CD14-positive monocyte (primary cell): ENCODE data around the gene ELP1. TPM values are rescaled to one million over a fixed set of nuclear protein-coding genes. Genes with fewer than 3 reads are reported as not detected.
A peak's percentile ranks its signal among the peaks of the same experiment; 100 is the strongest.
"Not testable (repeated sequence)": the region's sequence is repeated elsewhere in the genome, so short reads cannot be mapped to it uniquely, and the experiment has no call there.

ENCODE experiments used
- DNase-seq, 3 donors: peaks; one replicate each; pipeline ENCODE4 v3.0.0-alpha.2; 2011 to 2022
- H2AFZ ChIP-seq: 2 replicates; pipeline ENCODE4 v1.6.0; 2012; ENCODE audit warnings: mild to moderate bottlenecking, low read depth, low read length, inconsistent platforms; ENCODE audit not compliant: insufficient read depth, poor library complexity, severe bottlenecking
- H3K27ac ChIP-seq, 2 donors: 1 replicate in 1 of 2; 2 replicates in 1 of 2; pipeline ENCODE4 v1.5.1; 2012 to 2013; ENCODE audit warnings: low read length in 2 of 2, control low read depth in 1 of 2, inconsistent platforms in 1 of 2, low read depth in 1 of 2, mild to moderate bottlenecking in 1 of 2
- H3K27me3 ChIP-seq, 2 donors: one replicate each; pipeline versions ENCODE4 v1.6.0 to v1.6.1; 2011 to 2013; ENCODE audit warnings: low read length in 2 of 2; ENCODE audit not compliant: control insufficient read depth in 2 of 2, insufficient read depth in 2 of 2
- H3K36me3 ChIP-seq, 2 donors: replicated peaks in 1 of 2; 1 replicate in 1 of 2; 2 replicates in 1 of 2; pipeline versions ENCODE4 v1.5.1 to v1.6.1; 2012 to 2013; ENCODE audit warnings: low read length in 2 of 2, control low read depth in 1 of 2, inconsistent platforms in 1 of 2, mild to moderate bottlenecking in 1 of 2; ENCODE audit not compliant: insufficient read depth in 2 of 2, control insufficient read depth in 1 of 2
- H3K4me1 ChIP-seq, 2 donors: 1 replicate in 1 of 2; 2 replicates in 1 of 2; pipeline versions ENCODE4 v1.5.1 to v1.6.1; 2012 to 2013; ENCODE audit warnings: low read length in 2 of 2, control low read depth in 1 of 2, inconsistent platforms in 1 of 2, mild to moderate bottlenecking in 1 of 2, moderate library complexity in 1 of 2; ENCODE audit not compliant: insufficient read depth in 2 of 2, control insufficient read depth in 1 of 2
- H3K4me2 ChIP-seq: replicated peaks from 2 replicates; pipeline ENCODE3; 2012; ENCODE audit warnings: low read length, moderate library complexity, mild to moderate bottlenecking; ENCODE audit not compliant: poor library complexity, severe bottlenecking; ENCODE audit errors: extremely low read depth
- H3K4me3 ChIP-seq, 3 experiments: fragments of 200-600 bp in 1 of 3; sonication (generic) in 1 of 3; replicated peaks in 1 of 3; 1 replicate in 2 of 3; 2 replicates in 1 of 3; pipeline ENCODE4 v1.5.1; 2011 to 2013; ENCODE audit warnings: low read length in 3 of 3, mild to moderate bottlenecking in 3 of 3, control low read depth in 2 of 3, low read depth in 2 of 3, inconsistent platforms in 1 of 3, moderate library complexity in 1 of 3
- H3K79me2 ChIP-seq: 2 replicates; pipeline ENCODE4 v1.6.0; 2012; ENCODE audit warnings: mild to moderate bottlenecking, control low read depth, inconsistent platforms, low read length, moderate library complexity; ENCODE audit not compliant: insufficient read depth
- H3K9ac ChIP-seq: 2 replicates; pipeline ENCODE4 v1.6.0; 2017; ENCODE audit warnings: low read length, mild to moderate bottlenecking; ENCODE audit not compliant: insufficient read depth, poor library complexity, severe bottlenecking
- H3K9me3 ChIP-seq, 2 donors: replicated peaks in 1 of 2; 1 replicate in 1 of 2; 2 replicates in 1 of 2; pipeline versions ENCODE4 v1.5.1 to v1.6.1; 2012 to 2013; ENCODE audit warnings: low read length in 2 of 2, control low read depth in 1 of 2; ENCODE audit not compliant: control insufficient read depth in 1 of 2, insufficient read depth in 1 of 2
- H4K20me1 ChIP-seq: 2 replicates; pipeline ENCODE4 v1.6.0; 2012; ENCODE audit warnings: mild to moderate bottlenecking, low read length, control low read depth, moderate library complexity; ENCODE audit not compliant: insufficient read depth
- H3K27ac Mint-ChIP-seq, 7 donors: one replicate each; pipeline ENCODE4 v1.8.0; 2020; ENCODE audit warnings: mild to moderate bottlenecking in 7 of 7, mixed read lengths in 7 of 7, moderate library complexity in 6 of 7, inconsistent platforms in 2 of 7
- H3K27me3 Mint-ChIP-seq, 3 donors: one replicate each; pipeline ENCODE4 v1.8.0; 2021 to 2022; ENCODE audit warnings: low read depth in 3 of 3, mild to moderate bottlenecking in 3 of 3, mixed read lengths in 3 of 3, moderate library complexity in 3 of 3, inconsistent platforms in 1 of 3
- H3K36me3 Mint-ChIP-seq, 2 donors: one replicate each; pipeline ENCODE4 v1.8.0; 2020; ENCODE audit warnings: mixed read lengths in 2 of 2, inconsistent platforms in 1 of 2, mild to moderate bottlenecking in 1 of 2
- H3K4me1 Mint-ChIP-seq: one replicate; pipeline ENCODE4 v1.8.0; 2020; ENCODE audit warnings: mild to moderate bottlenecking, mixed read lengths
- H3K4me3 Mint-ChIP-seq, 2 donors: one replicate each; pipeline ENCODE4 v1.8.0; 2020; ENCODE audit warnings: mild to moderate bottlenecking in 2 of 2, mixed read lengths in 2 of 2, moderate library complexity in 1 of 2
- H3K9me3 Mint-ChIP-seq, 7 donors: one replicate each; pipeline ENCODE4 v1.8.0; 2020 to 2022; ENCODE audit warnings: mixed read lengths in 7 of 7, mild to moderate bottlenecking in 6 of 7, moderate library complexity in 6 of 7, inconsistent platforms in 2 of 7
- CTCF ChIP-seq: fragments of 200-600 bp; IDR thresholded peaks from one replicate; pipeline ENCODE4 v1.8.0; 2022; ENCODE audit warnings: antibody characterized with exemption, mild to moderate bottlenecking
- WGBS: methylation state at CpG from one replicate; pipeline ENCODE4 v1.1.5; 2013; ENCODE audit warnings: missing lambda C conversion rate; ENCODE audit not compliant: insufficient coverage; 5-methylcytosine and 5-hydroxymethylcytosine counted together
- intact Hi-C, 2 donors: fragments of 100-400 bp; cut with micrococcal nuclease; formaldehyde crosslinking; loops; one replicate each; pipeline versions ENCODE4 v1.15.0 to v1.15.1; 2023
- polyA plus RNA-seq, 3 donors: library from polyadenylated mRNA; depleted of rRNA in 1 of 3; unstranded in 2 of 3; stranded (reverse) in 1 of 3; fragments of 300-500 nt in 2 of 3; fragments of >200 nt in 1 of 3; fragmentation: Illumina TruSeq in 2 of 3; gene quantifications; 1 replicate in 2 of 3; 2 replicates in 1 of 3; pipeline ENCODE4 v1.2.3, GENCODE V29; 2012 to 2021

The ELP1 gene
- polyA plus RNA-seq, 3 donors: 7.9 to 12.2 (median 11.1) TPM

GRCh38 chr9:108972186-108972585, 38.3 kb upstream of the ELP1 start:
- Histone ChIP-seq H3K36me3 (no peaks in the 10 kb centered on the region), H3K9ac (no peak overlapping the region), H4K20me1 (no peaks in the 10 kb centered on the region), H3K79me2 (no peaks in the 10 kb centered on the region), H3K27ac (no peak overlapping the region), H3K27me3 (no peaks in the 10 kb centered on the region), H3K9me3 (peaks cover 0 to 3% of the 10 kb centered on the region in 2 donors), H3K4me2 (no peak overlapping the region), H2AFZ (no peak overlapping the region), H3K4me1 (no peaks in the 10 kb centered on the region), H3K4me3 (no peak overlapping the region)
- no peak for DNase-seq
- Mint-ChIP-seq H3K4me1 (no peaks in the 10 kb centered on the region), H3K4me3 (no peak overlapping the region), H3K27ac (no peak overlapping the region), H3K9me3 (peaks cover 0 to 9% (median 3%) of the 10 kb centered on the region in 7 donors), H3K36me3 (peaks cover 16 to 21% of the 10 kb centered on the region in 2 donors), H3K27me3 (no peaks in the 10 kb centered on the region)
- no peak for TF ChIP-seq CTCF
- no CpG with 5 or more reads among the region's 3 CpGs for WGBS
- intact Hi-C loops: no loop called here

- H3K36me3 Mint-ChIP-seq: peaks cover 20 to 21% of the 10 kb centered on the region in 2 donors
- H3K36me3 ChIP-seq, H3K4me1 ChIP-seq, H3K79me2 ChIP-seq, H2AFZ ChIP-seq, intact Hi-C loops, H3K9me3 ChIP-seq, H4K20me1 ChIP-seq, H3K27ac Mint-ChIP-seq, H3K4me2 ChIP-seq, H3K27me3 ChIP-seq, H3K9me3 Mint-ChIP-seq, H3K4me3 ChIP-seq, H3K4me3 Mint-ChIP-seq, H3K27ac ChIP-seq, H3K4me1 Mint-ChIP-seq, H3K9ac ChIP-seq, H3K27me3 Mint-ChIP-seq: not testable (repeated sequence)
- WGBS: no CpG with 5 or more reads among the region's 2 CpGs
- DNase-seq: peak in 1 of 3 donors; percentile 3
Measured at GRCh38 chr9:108971392-108971791, 37.5 kb upstream of the ELP1 start.
